B cell (primary cell): Measurements from ENCODE around the gene TTC14. TPM values are rescaled to one million over a fixed set of nuclear protein-coding genes. Genes with fewer than 3 reads are reported as not detected.

Experiments used
- ATAC-seq: fragments of 200-7000 bp; cut with Tn5 transposase; one replicate; pipeline ENCODE4 v1.10.0; 2021; ENCODE audit warnings: low read depth, mild to moderate bottlenecking, moderate number of reproducible peaks, moderate library complexity
- CTCF ChIA-PET: fragments of 350-600 bp; sonication (Branson Sonifier 250); formaldehyde crosslinking; loops from one replicate; lab custom pipeline; 2021; ENCODE audit warnings: antibody characterized with exemption, inconsistent platforms; lab: Charles Lee
- POLR2A ChIA-PET: fragments of 350-600 bp; sonication (Branson Sonifier 250); formaldehyde crosslinking; loops from one replicate; lab custom pipeline; 2021; ENCODE audit warnings: antibody characterized with exemption; lab: Charles Lee
- DNase-seq: peaks from one replicate; pipeline ENCODE4 v3.0.0; 2013
- H2AFZ ChIP-seq: 2 replicates; pipeline ENCODE4 v1.6.1; 2012; ENCODE audit warnings: mild to moderate bottlenecking, low read depth, low read length; ENCODE audit not compliant: insufficient read depth, poor library complexity, severe bottlenecking
- H3K27ac ChIP-seq, 2 donors: 1 replicate in 1 of 2; 2 replicates in 1 of 2; pipeline ENCODE4 v1.5.1; 2012 to 2013; ENCODE audit warnings: low read length in 2 of 2, mild to moderate bottlenecking in 2 of 2, moderate library complexity in 1 of 2
- H3K27me3 ChIP-seq, 4 experiments: fragments of 200-600 bp in 1 of 4; sonication (generic) in 1 of 4; replicated peaks in 1 of 4; 1 replicate in 2 of 4; 2 replicates in 2 of 4; pipeline versions ENCODE4 v1.6.1 to v1.7.0; 2013 to 2016; ENCODE audit warnings: low read length in 3 of 4, mild to moderate bottlenecking in 2 of 4, mixed read lengths in 1 of 4, moderate library complexity in 1 of 4; ENCODE audit not compliant: insufficient read depth in 4 of 4, control insufficient read depth in 3 of 4; ENCODE audit errors: control extremely low read depth in 1 of 4
- H3K36me3 ChIP-seq, 2 experiments: replicated peaks in 1 of 2; 1 replicate in 1 of 2; 2 replicates in 1 of 2; pipeline versions ENCODE4 v1.6.1 to v1.7.1; 2013; ENCODE audit warnings: low read length in 1 of 2; ENCODE audit not compliant: insufficient read depth in 2 of 2, control insufficient read depth in 1 of 2; ENCODE audit errors: control extremely low read depth in 1 of 2, extremely low read depth in 1 of 2
- H3K4me1 ChIP-seq, 2 donors: fragments of 200-600 bp in 1 of 2; sonication (generic) in 1 of 2; 1 replicate in 1 of 2; 2 replicates in 1 of 2; pipeline versions ENCODE4 v1.5.1 to v1.6.1; 2013 to 2017; ENCODE audit warnings: low read length in 2 of 2; ENCODE audit not compliant: control insufficient read depth in 2 of 2, insufficient read depth in 2 of 2
- H3K4me2 ChIP-seq: replicated peaks from 2 replicates; pipeline ENCODE3; 2012; ENCODE audit warnings: mild to moderate bottlenecking, low read depth, low read length; ENCODE audit not compliant: poor library complexity, severe bottlenecking
- H3K4me3 ChIP-seq, 5 experiments: fragments of 200-600 bp in 1 of 5; sonication (generic) in 1 of 5; 1 replicate in 3 of 5; 2 replicates in 2 of 5; pipeline versions ENCODE4 v1.5.1 to v1.7.0; 2011 to 2016; ENCODE audit warnings: low read length in 4 of 5, mild to moderate bottlenecking in 4 of 5, low read depth in 2 of 5, control low read depth in 1 of 5, moderate library complexity in 1 of 5; ENCODE audit not compliant: insufficient read depth in 1 of 5; ENCODE audit errors: control extremely low read depth in 1 of 5, extremely low read depth in 1 of 5
- H3K79me2 ChIP-seq: fragments of 200-600 bp; sonication (generic); one replicate; pipeline ENCODE4 v1.6.0; 2016; ENCODE audit warnings: low read length; ENCODE audit not compliant: control insufficient read depth, insufficient read depth
- H3K9ac ChIP-seq: fragments of 200-600 bp; sonication (generic); 2 replicates; pipeline ENCODE4 v1.6.1; 2017; ENCODE audit warnings: mild to moderate bottlenecking, low read length, moderate library complexity
- H3K9me3 ChIP-seq, 3 donors: one replicate each; pipeline versions ENCODE4 v1.6.1 to v1.7.1; 2013; ENCODE audit warnings: low read length in 2 of 3; ENCODE audit not compliant: control insufficient read depth in 2 of 3, insufficient read depth in 1 of 3; ENCODE audit errors: control extremely low read depth in 1 of 3
- H4K20me1 ChIP-seq: 2 replicates; pipeline ENCODE4 v1.6.0; 2012; ENCODE audit warnings: mild to moderate bottlenecking, low read length; ENCODE audit not compliant: insufficient read depth, control insufficient read depth, poor library complexity, severe bottlenecking
- H3K27ac Mint-ChIP-seq: one replicate; pipeline ENCODE4 v1.8.0; 2021; ENCODE audit warnings: mixed read lengths
- H3K27me3 Mint-ChIP-seq: one replicate; pipeline ENCODE4 v1.8.0; 2021; ENCODE audit warnings: mixed read lengths
- H3K4me1 Mint-ChIP-seq: one replicate; pipeline ENCODE4 v1.8.0; 2021; ENCODE audit warnings: mixed read lengths
- H3K4me3 Mint-ChIP-seq: one replicate; pipeline ENCODE4 v1.8.0; 2021; ENCODE audit warnings: mixed read lengths
- H3K9me3 Mint-ChIP-seq: one replicate; pipeline ENCODE4 v1.8.0; 2022; ENCODE audit warnings: mixed read lengths; ENCODE audit not compliant: insufficient read depth
- CTCF ChIP-seq: fragments of 200-600 bp; IDR thresholded peaks from one replicate; pipeline ENCODE4 v1.8.0; 2022; ENCODE audit warnings: antibody characterized with exemption, mild to moderate bottlenecking
- EZH2 ChIP-seq: IDR thresholded peaks from 2 replicates; pipeline ENCODE4 v1.6.1; 2012; ENCODE audit warnings: borderline replicate concordance, low read depth, mild to moderate bottlenecking, moderate library complexity, low read length; ENCODE audit not compliant: insufficient read depth, poor library complexity, severe bottlenecking
- WGBS: methylation state at CpG from one replicate; pipeline ENCODE4 v1.1.5; 2013; ENCODE audit warnings: missing lambda C conversion rate; ENCODE audit not compliant: insufficient coverage; 5-methylcytosine and 5-hydroxymethylcytosine counted together
- intact Hi-C: fragments of 100-400 bp; cut with micrococcal nuclease; formaldehyde crosslinking; loops from one replicate; pipeline ENCODE4 v1.10.0; 2022
- polyA plus RNA-seq: library from polyadenylated mRNA; depleted of rRNA; stranded (reverse); fragments of >200 nt; gene quantifications from 2 replicates; pipeline ENCODE4 v1.2.3, GENCODE V29; 2012
- total RNA-seq, 2 donors: library from RNA; stranded (reverse); fragments of 120-200 nt in 1 of 2; gene quantifications; 1 replicate in 1 of 2; 2 replicates in 1 of 2; pipeline versions ENCODE4 v1.2.3 to v1.2.4, GENCODE V29; 2013 to 2022

Gene TTC14
- total and polyA plus RNA-seq, 2 donors (not counting 1 experiment from before 2014, with no cell fraction given), result 43.3 to 136 TPM

GRCh38 chr3:180563406-180563805 is 38.6 kb upstream of the TTC14 start:
- H3K4me2 ChIP-seq, result no peak overlapping the region
- no peak for ATAC-seq
- no peak overlapping the region for H3K4me3 ChIP-seq
- H3K27ac ChIP-seq, result no peak overlapping the region
- no peak overlapping the region for H3K9ac ChIP-seq
- intact Hi-C loops, result no loop called here
- Mint-ChIP-seq H3K27me3 (peaks cover 12% of the 10 kb centered on the region), H3K4me1 (no peaks in the 10 kb centered on the region), H3K9me3 (peaks cover 7% of the 10 kb centered on the region), H3K27ac (no peak overlapping the region), H3K4me3 (no peak overlapping the region)
- no CpG with 5 or more reads among the region's 4 CpGs for WGBS
- DNase-seq, result no peak
- CTCF ChIA-PET, result no interaction called here
- H3K36me3 ChIP-seq, result no peaks in the 10 kb centered on the region
- TF ChIP-seq CTCF, result no peak
- no peak for TF ChIP-seq EZH2
- peaks cover 0 to 6% (median 0%) of the 10 kb centered on the region in 3 donors for H3K9me3 ChIP-seq
- POLR2A ChIA-PET, result no interaction called here
- H3K4me1 ChIP-seq, result no peaks in the 10 kb centered on the region
- H4K20me1 ChIP-seq, result no peaks in the 10 kb centered on the region
- no peak overlapping the region for H2AFZ ChIP-seq
- no peaks in the 10 kb centered on the region for H3K79me2 ChIP-seq
- H3K27me3 ChIP-seq, result no peaks in the 10 kb centered on the region

GRCh38 chr3:180564676-180565075 is 37.3 kb upstream of the TTC14 start:
- H3K9me3 ChIP-seq, result peaks cover 0 to 6% (median 0%) of the 10 kb centered on the region in 3 donors
- Mint-ChIP-seq H3K4me3 (no peak overlapping the region), H3K9me3 (peaks cover 2% of the 10 kb centered on the region), H3K27ac (no peak overlapping the region), H3K27me3 (peaks cover 12% of the 10 kb centered on the region), H3K4me1 (no peaks in the 10 kb centered on the region)
- CTCF ChIA-PET, result no interaction called here
- ATAC-seq (no peak), DNase-seq (no peak)
- H3K4me3 ChIP-seq, result no peak overlapping the region
- no peaks in the 10 kb centered on the region for H3K36me3 ChIP-seq
- H2AFZ ChIP-seq, result no peak overlapping the region
- no peak overlapping the region for H3K4me2 ChIP-seq
- H3K27me3 ChIP-seq, result no peaks in the 10 kb centered on the region
- no peak overlapping the region for H3K27ac ChIP-seq
- POLR2A ChIA-PET, result no interaction called here
- WGBS, result no CpG with 5 or more reads among the region's 2 CpGs
- no peaks in the 10 kb centered on the region for H3K4me1 ChIP-seq
- TF ChIP-seq CTCF (no peak), EZH2 (no peak)
- no peaks in the 10 kb centered on the region for H3K79me2 ChIP-seq
- intact Hi-C loops, result no loop called here
- H3K9ac ChIP-seq, result no peak overlapping the region
- no peaks in the 10 kb centered on the region for H4K20me1 ChIP-seq
